GM12892 (cell line): ENCODE measurements around the gene SMIM22.

Experiments used
- POLR2A ChIP-seq: IDR thresholded peaks from 2 replicates; pipeline ENCODE4 v1.6.1; 2011; ENCODE audit warnings: low read depth, low read length, control low read depth
- POLR2AphosphoS5 ChIP-seq: IDR thresholded peaks from 2 replicates; pipeline ENCODE4 v1.6.1; 2011; ENCODE audit warnings: low read depth, low read length, control low read depth
- TAF1 ChIP-seq: IDR thresholded peaks from 2 replicates; pipeline ENCODE4 v1.6.1; 2011; ENCODE audit warnings: low read depth, mild to moderate bottlenecking, control low read depth, low read length, borderline replicate concordance

- TF ChIP-seq POLR2AphosphoS5 (no peak), POLR2A (no peak), TAF1 (no peak)
These were observed 48.1 kb upstream of the SMIM22 start for GRCh38 chr16:4746991-4747574.
